K562 (cell line): ENCODE results near the gene CDC20B. TPM values are rescaled to one million over a fixed set of nuclear protein-coding genes. Genes with fewer than 3 reads are reported as not detected.

Source experiments
- ATAC-seq: fragments of 200-7000 bp; cut with Tn5 transposase; 3 replicates; pipeline ENCODE4 v1.9.1; 2020; ENCODE audit warnings: moderate library complexity
- BruUV-seq: library from RNA; stranded (reverse); fragments of 400-500 nt; replicated peaks from 2 replicates; lab custom pipeline; 2021; lab: Mats Ljungman, UMichigan
- CTCF ChIA-PET: fragments of 300-600 bp; formaldehyde crosslinking; extraction: SDS; loops from one replicate; lab custom pipeline; 2021; ENCODE audit warnings: low intra/inter-chr PET ratio; lab: Yijun Ruan, JAX
- POLR2A ChIA-PET: fragments of 300-600, 350-650 bp; sonication (Branson Sonifier 250); formaldehyde crosslinking; extraction: SDS; loops from one replicate; lab custom pipeline; 2021; ENCODE audit warnings: antibody characterized with exemption, inconsistent platforms; lab: Yijun Ruan, JAX
- DNase-seq, 4 experiments: peaks; one replicate each; pipeline versions ENCODE4 v3.0.0 to v3.0.0-alpha.2; 2011 to 2018; ENCODE audit warnings: low spot score in 3 of 4, mixed read lengths in 3 of 4; ENCODE audit errors: extremely low read depth in 1 of 4
- FAIRE-seq: peaks from 2 replicates; lab custom pipeline; 2011; peaks lifted over from hg19 to GRCh38; lab: Jason Lieb, UNC
- H2AFZ ChIP-seq: 2 replicates; pipeline ENCODE4 v1.6.0; 2011; ENCODE audit warnings: low read depth, low read length, control low read depth, inconsistent platforms
- H3K27ac ChIP-seq: fragments of 200-600 bp; 3 replicates; pipeline ENCODE4 v1.8.0; 2011; ENCODE audit warnings: low read depth, mild to moderate bottlenecking, control low read depth, inconsistent platforms, low read length, moderate library complexity, mixed read lengths; ENCODE audit errors: extremely low read depth
- H3K27me3 ChIP-seq, 2 experiments: fragments of 300-600 bp in 1 of 2; 2 replicates in 1 of 2; 3 replicates in 1 of 2; pipeline versions ENCODE4 v1.6.0 to v1.8.0; 2011; ENCODE audit warnings: inconsistent platforms in 2 of 2, low read length in 2 of 2, mild to moderate bottlenecking in 1 of 2, mixed read lengths in 1 of 2, moderate library complexity in 1 of 2; ENCODE audit not compliant: control insufficient read depth in 2 of 2, insufficient read depth in 2 of 2
- H3K36me3 ChIP-seq: fragments of 300-600 bp; 3 replicates; pipeline ENCODE4 v1.8.0; 2011; ENCODE audit warnings: mild to moderate bottlenecking, low read length, inconsistent platforms; ENCODE audit not compliant: control insufficient read depth, insufficient read depth
- H3K4me1 ChIP-seq, 2 experiments: fragments of 200-600 bp in 1 of 2; replicated peaks in 1 of 2; 2 replicates in 1 of 2; 3 replicates in 1 of 2; pipeline versions ENCODE4 v1.5.1 to v1.8.0; 2011; ENCODE audit warnings: inconsistent platforms in 2 of 2, low read length in 2 of 2, mild to moderate bottlenecking in 1 of 2, mixed read lengths in 1 of 2, moderate library complexity in 1 of 2; ENCODE audit not compliant: control insufficient read depth in 2 of 2, insufficient read depth in 2 of 2
- H3K4me2 ChIP-seq: 2 replicates; pipeline ENCODE4 v1.6.1; 2011; ENCODE audit warnings: low read length, control low read depth, inconsistent platforms, mixed read lengths; ENCODE audit not compliant: insufficient read depth
- H3K4me3 ChIP-seq: fragments of 200-600 bp; sonication (generic), shearing (Covaris generic); 2 replicates; pipeline ENCODE4 v1.5.1; 2016; ENCODE audit warnings: control low read depth, inconsistent platforms
- H3K79me2 ChIP-seq: fragments of 200-600 bp; 3 replicates; pipeline ENCODE4 v1.8.0; 2011; ENCODE audit warnings: low read length, inconsistent platforms; ENCODE audit not compliant: control insufficient read depth, insufficient read depth
- H3K9ac ChIP-seq, 2 experiments: 2 replicates each; pipeline versions ENCODE4 v1.6.0 to v1.6.1; 2011; ENCODE audit warnings: low read depth in 2 of 2, low read length in 2 of 2, control low read depth in 1 of 2, inconsistent platforms in 1 of 2, mild to moderate bottlenecking in 1 of 2, mixed read lengths in 1 of 2; ENCODE audit not compliant: insufficient read depth in 1 of 2
- H3K9me1 ChIP-seq: one replicate; pipeline ENCODE4 v1.6.0; 2011; ENCODE audit warnings: inconsistent platforms, mild to moderate bottlenecking, low read length, moderate library complexity; ENCODE audit not compliant: control insufficient read depth, insufficient read depth
- H3K9me3 ChIP-seq: replicated peaks from 2 replicates; pipeline ENCODE4 v1.5.1; 2011; ENCODE audit warnings: low read depth, low read length, inconsistent platforms; ENCODE audit not compliant: control insufficient read depth, insufficient read depth
- H4K20me1 ChIP-seq: replicated peaks from 2 replicates; pipeline ENCODE4 v1.6.1; 2011; ENCODE audit warnings: low read length, inconsistent platforms, mixed read lengths; ENCODE audit not compliant: control insufficient read depth, insufficient read depth
- EP300 ChIP-seq: IDR thresholded peaks from 2 replicates; pipeline ENCODE4 v1.6.1; 2012; ENCODE audit warnings: low read length, improper control_type of control experiment
- FOXP1 ChIP-seq: sonication (generic); formaldehyde crosslinking; IDR thresholded peaks from 2 replicates; pipeline ENCODE4 v1.8.0; 2022; ENCODE audit warnings: mild to moderate bottlenecking, missing genetic modification reagents
- MCM3 ChIP-seq: fragments of 450-650 bp; IDR thresholded peaks from 2 replicates; pipeline ENCODE4 v1.6.1; 2016
- PTRF ChIP-seq: fragments of 450-650 bp; IDR thresholded peaks from 2 replicates; pipeline ENCODE4 v1.6.1; 2016; ENCODE audit warnings: mild to moderate bottlenecking, missing genetic modification characterization, missing compliant biosample characterization
- TAF15 ChIP-seq: fragments of 200-400 bp; formaldehyde crosslinking; IDR thresholded peaks from 2 replicates; pipeline ENCODE4 v1.6.1; 2017; ENCODE audit warnings: mild to moderate bottlenecking, low read depth, low read length, moderate library complexity
- ZBTB1 ChIP-seq: sonication (generic); formaldehyde crosslinking; IDR thresholded peaks from 2 replicates; pipeline ENCODE4 v1.8.1; 2023; ENCODE audit warnings: missing genetic modification reagents, low read depth, mild to moderate bottlenecking, borderline replicate concordance
- ZC3H11A ChIP-seq: IDR thresholded peaks from 2 replicates; pipeline ENCODE4 v1.6.1; 2012; ENCODE audit warnings: low read depth, low read length, improper control_type of control experiment
- ZNF12 ChIP-seq: sonication (generic); formaldehyde crosslinking; IDR thresholded peaks from 2 replicates; pipeline ENCODE4 v1.4.0; 2020; ENCODE audit warnings: mild to moderate bottlenecking, missing genetic modification reagents
- WGBS: fragments of 100-300 bp; shearing (Covaris generic); methylation state at CpG from one replicate; pipeline ENCODE4 v1.1.6; 2016; ENCODE audit warnings: low coverage, mixed read lengths; ENCODE audit not compliant: insufficient coverage; ENCODE audit errors: missing lambda C conversion rate; 5-methylcytosine and 5-hydroxymethylcytosine counted together
- in situ Hi-C: fragments of 300-500 bp; cut with MboI; formaldehyde crosslinking; loops from 4 replicates; pipeline ENCODE4 v1.15.0; 2018; ENCODE audit warnings: inconsistent platforms, mixed read lengths
- intact Hi-C: fragments of 100-400 bp; cut with micrococcal nuclease; formaldehyde crosslinking; loops from 2 replicates; pipeline ENCODE4 v1.14.2; 2022
- polyA plus RNA-seq, 8 experiments: library from polyadenylated mRNA; depleted of rRNA in 4 of 8; stranded (reverse) in 5 of 8; unstranded in 3 of 8; fragments of >200 nt; fragmentation: Nextera tagmentation in 2 of 8; fragmentation: Illumina TruSeq in 1 of 8; extraction: Ambion mirVana in 2 of 8; extraction: Trizol in 1 of 8; gene quantifications; 2 replicates each; pipeline versions ENCODE4 v1.2.1 to v1.2.3, GENCODE V29; 2011 to 2014; ENCODE audit warnings: inconsistent platforms in 1 of 8, missing spikeins in 1 of 8
- total RNA-seq, 7 experiments: library from RNA; depleted of rRNA in 6 of 7; stranded (reverse); fragments of >200 nt in 6 of 7; fragmentation: Illumina TruSeq in 2 of 7; extraction: Trizol in 2 of 7; gene quantifications; 2 replicates each; pipeline versions ENCODE4 v1.2.1 to v1.2.3, GENCODE V29; 2011 to 2021; ENCODE audit warnings: low replicate concordance in 1 of 7
- TF ChIP-seq, protein P1 (sequence below), 2 experiments: fragments of 450-650 bp; IDR thresholded peaks; 2 replicates each; pipeline ENCODE4 v1.6.1; 2016; ENCODE audit warnings: mild to moderate bottlenecking in 2 of 2, borderline replicate concordance in 1 of 2, low read depth in 1 of 2, moderate library complexity in 1 of 2
- TF ChIP-seq, protein P2 (sequence below): conservative IDR thresholded peaks from 2 replicates; pipeline ENCODE4 v1.6.1; 2011; ENCODE audit warnings: low read depth, mild to moderate bottlenecking, low read length; ENCODE audit not compliant: control insufficient read depth

The CDC20B gene
- total and polyA plus RNA-seq, 9 of the 15 experiments (the other 6 are each of a cell fraction or from before 2014, with no cell fraction given) = 0.04 TPM; not detected in 8

DNA sequence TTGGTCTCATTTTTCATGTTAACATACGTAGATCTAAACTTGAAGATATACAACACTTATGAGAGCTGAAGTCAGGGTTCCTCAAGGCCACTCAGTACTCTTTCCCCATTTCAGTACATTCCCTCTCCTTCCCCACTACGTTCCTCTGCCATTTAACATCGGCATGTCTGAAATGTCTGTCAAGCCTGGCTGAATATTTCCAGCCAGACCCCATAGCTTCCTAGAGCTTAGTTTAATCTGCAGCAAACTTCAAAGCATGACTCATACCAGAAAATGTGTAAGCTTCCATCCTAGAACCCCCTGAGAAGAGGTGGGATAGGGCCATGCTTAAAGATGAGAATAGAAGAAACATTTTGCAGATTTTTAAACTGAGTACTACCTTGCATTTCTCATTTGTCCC is 64.3 kb downstream of the CDC20B start:
- Histone ChIP-seq H3K9me3 (no peaks in the 10 kb centered on the region), H3K4me2 (no peak overlapping the region), H3K4me1 (no peaks in the 10 kb centered on the region), H3K9me1 (no peaks in the 10 kb centered on the region), H3K9ac (no peak overlapping the region), H3K4me3 (no peak overlapping the region), H3K79me2 (no peaks in the 10 kb centered on the region), H3K27ac (no peak overlapping the region)
- CTCF ChIA-PET = no interaction called here
- ATAC-seq = no peak
- in situ Hi-C loops (no loop called here), intact Hi-C loops (no loop called here)
- no TSS peak for BruUV-seq
- TF ChIP-seq MCM3 (no peak), FOXP1 (CRISPR knock-in tag) (no peak), PTRF (no peak), ZNF12 (no peak), ZC3H11A (no peak), TAF15 (no peak), ZBTB1 (CRISPR knock-in tag) (no peak), EP300 (no peak)
- TF ChIP-seq, protein P1, sequence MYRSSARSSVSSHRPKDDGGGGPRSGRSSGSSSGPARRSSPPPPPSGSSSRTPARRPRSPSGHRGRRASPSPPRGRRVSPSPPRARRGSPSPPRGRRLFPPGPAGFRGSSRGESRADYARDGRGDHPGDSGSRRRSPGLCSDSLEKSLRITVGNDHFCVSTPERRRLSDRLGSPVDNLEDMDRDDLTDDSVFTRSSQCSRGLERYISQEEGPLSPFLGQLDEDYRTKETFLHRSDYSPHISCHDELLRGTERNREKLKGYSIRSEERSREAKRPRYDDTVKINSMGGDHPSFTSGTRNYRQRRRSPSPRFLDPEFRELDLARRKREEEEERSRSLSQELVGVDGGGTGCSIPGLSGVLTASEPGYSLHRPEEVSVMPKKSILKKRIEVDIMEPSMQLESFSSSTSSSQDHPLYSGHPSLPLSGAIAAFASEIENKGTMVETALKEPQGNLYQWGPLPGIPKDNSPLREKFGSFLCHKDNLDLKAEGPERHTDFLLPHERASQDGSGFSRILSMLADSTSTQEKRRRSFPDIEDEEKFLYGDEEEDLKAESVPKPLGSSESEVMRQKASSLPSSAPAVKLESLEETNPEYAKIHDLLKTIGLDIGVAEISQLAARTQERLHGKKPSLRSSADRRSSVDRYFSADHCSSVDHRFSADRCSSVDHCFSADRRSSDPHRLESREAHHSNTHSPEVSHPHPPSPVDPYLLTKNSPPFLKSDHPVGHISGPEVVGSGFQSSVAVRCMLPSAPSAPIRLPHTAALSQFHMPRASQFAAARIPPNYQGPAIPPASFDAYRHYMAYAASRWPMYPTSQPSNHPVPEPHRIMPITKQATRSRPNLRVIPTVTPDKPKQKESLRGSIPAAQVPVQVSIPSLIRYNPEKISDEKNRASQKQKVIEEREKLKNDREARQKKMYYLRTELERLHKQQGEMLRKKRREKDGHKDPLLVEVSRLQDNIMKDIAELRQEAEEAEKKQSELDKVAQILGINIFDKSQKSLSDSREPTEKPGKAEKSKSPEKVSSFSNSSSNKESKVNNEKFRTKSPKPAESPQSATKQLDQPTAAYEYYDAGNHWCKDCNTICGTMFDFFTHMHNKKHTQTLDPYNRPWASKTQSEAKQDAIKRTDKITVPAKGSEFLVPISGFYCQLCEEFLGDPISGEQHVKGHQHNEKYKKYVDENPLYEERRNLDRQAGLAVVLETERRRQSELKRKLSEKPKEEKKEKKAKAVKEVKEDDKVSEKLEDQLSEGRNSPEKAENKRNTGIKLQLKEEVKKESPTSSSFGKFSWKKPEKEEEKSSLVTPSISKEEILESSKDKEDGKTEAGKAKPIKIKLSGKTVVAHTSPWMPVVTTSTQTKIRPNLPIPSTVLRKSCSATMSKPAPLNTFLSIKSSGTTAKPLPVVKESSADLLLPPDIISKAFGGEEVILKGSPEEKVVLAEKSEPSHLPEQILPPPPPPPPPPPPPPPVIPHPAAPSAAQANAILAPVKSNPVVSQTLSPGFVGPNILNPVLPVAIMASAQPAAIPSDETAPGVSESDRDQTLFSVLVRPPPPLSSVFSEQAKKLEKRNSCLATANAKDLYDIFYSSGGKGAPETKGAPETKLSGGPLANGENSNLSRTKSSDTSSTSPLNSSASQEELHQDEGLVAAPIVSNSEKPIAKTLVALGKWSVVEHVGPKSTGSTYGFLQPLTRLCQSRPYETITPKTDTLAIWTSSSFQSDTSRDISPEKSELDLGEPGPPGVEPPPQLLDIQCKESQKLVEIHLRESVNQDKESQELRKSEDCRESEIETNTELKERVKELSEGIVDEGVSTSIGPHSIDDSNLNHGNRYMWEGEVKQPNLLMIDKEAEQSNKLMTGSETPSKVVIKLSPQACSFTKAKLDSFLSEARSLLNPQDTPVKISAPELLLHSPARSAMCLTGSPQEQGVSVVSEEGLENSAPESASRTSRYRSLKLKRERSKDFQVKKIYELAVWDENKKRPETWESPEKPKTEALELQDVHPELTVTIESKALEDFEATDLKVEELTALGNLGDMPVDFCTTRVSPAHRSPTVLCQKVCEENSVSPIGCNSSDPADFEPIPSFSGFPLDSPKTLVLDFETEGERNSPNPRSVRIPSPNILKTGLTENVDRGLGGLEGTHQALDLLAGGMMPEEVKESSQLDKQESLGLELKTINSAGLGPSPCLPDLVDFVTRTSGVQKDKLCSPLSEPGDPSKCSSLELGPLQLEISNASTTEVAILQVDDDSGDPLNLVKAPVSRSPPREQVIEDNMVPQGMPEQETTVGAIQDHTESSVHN (IDR thresholded peaks at IDR 0.05; ENCODE audit: borderline replicate concordance in 1 of 2, low read depth in 1 of 2) = no peak
- TF ChIP-seq, protein P2, sequence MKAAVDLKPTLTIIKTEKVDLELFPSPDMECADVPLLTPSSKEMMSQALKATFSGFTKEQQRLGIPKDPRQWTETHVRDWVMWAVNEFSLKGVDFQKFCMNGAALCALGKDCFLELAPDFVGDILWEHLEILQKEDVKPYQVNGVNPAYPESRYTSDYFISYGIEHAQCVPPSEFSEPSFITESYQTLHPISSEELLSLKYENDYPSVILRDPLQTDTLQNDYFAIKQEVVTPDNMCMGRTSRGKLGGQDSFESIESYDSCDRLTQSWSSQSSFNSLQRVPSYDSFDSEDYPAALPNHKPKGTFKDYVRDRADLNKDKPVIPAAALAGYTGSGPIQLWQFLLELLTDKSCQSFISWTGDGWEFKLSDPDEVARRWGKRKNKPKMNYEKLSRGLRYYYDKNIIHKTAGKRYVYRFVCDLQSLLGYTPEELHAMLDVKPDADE = no peak
- TF ChIP-seq, all 486 proteins: peak for 0
- 2% methylated on average over 3 of the region's 3 CpGs for WGBS
- POLR2A ChIA-PET = interaction anchor here (1.0 kb wide), 1 partner anchor 10 kb away, joined by 3 read pairs; no protein-coding TSS in a partner anchor
- no peak overlapping the region for H2AFZ ChIP-seq
- no peaks in the 10 kb centered on the region for H3K36me3 ChIP-seq
- H3K27me3 ChIP-seq = peaks cover 0 to 5% of the 10 kb centered on the region in 2 experiments; a peak in 2 of 5 replicates
- FAIRE-seq (no peak), DNase-seq (no peak)
- H4K20me1 ChIP-seq = no peaks in the 10 kb centered on the region
